Measurements from ENCODE around the gene ARHGAP21.

GRCh38 chr10:24678757-24679156, 44.9 kb downstream of the ARHGAP21 start:
- TF ChIP-seq POLR2A (IDR thresholded peaks at IDR 0.05), result no peak
- no peak for TF ChIP-seq CTCF (IDR thresholded peaks at IDR 0.05 in 4 of 5, conservative IDR thresholded peaks at IDR 0.05 in 1 of 5)
